ENCODE measurements around the gene ZC3H7A.
"Not testable (repeated sequence)": the region's sequence is repeated elsewhere in the genome, so short reads cannot be mapped to it uniquely, and the experiment has no call there.

DNA sequence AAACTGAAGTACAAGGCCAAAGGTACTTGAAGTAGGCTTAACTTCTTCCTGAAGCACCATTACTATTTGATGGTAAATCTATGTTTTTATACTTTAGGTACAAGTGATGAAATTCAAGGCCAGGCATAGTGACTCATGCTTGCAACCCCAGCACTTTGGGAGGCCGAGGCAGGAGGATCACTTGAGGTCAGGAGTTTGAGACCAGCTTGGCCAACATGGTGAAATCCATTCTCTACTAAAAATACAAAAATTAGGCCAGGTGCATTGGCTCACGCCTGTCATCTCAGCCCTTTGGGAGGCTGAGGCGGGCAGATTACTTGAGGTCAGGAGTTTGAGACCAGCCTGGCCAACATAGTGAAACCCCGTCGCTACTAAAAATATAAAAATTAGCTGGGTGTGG is 26.6 kb upstream of the ZC3H7A start:
- TF ChIP-seq, protein P1, sequence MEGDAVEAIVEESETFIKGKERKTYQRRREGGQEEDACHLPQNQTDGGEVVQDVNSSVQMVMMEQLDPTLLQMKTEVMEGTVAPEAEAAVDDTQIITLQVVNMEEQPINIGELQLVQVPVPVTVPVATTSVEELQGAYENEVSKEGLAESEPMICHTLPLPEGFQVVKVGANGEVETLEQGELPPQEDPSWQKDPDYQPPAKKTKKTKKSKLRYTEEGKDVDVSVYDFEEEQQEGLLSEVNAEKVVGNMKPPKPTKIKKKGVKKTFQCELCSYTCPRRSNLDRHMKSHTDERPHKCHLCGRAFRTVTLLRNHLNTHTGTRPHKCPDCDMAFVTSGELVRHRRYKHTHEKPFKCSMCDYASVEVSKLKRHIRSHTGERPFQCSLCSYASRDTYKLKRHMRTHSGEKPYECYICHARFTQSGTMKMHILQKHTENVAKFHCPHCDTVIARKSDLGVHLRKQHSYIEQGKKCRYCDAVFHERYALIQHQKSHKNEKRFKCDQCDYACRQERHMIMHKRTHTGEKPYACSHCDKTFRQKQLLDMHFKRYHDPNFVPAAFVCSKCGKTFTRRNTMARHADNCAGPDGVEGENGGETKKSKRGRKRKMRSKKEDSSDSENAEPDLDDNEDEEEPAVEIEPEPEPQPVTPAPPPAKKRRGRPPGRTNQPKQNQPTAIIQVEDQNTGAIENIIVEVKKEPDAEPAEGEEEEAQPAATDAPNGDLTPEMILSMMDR (conservative IDR thresholded peaks at IDR 0.05; ENCODE audit: low read depth, low read length) = not testable (repeated sequence)
- not testable (repeated sequence) for TF ChIP-seq EZH2 (IDR thresholded peaks at IDR 0.05; ENCODE audit: borderline replicate concordance, low read depth, low read length, poor library complexity, severe bottlenecking)
